K562 (cell line): ENCODE data around the gene HMX3. TPM values are rescaled to one million over a fixed set of nuclear protein-coding genes. Genes with fewer than 3 reads are reported as not detected.

Experiments
- ADNP ChIP-seq: fragments of 200-800 bp; sonication (Bioruptor generic); IDR thresholded peaks from 2 replicates; pipeline ENCODE4 v1.6.1; 2016; ENCODE audit warnings: missing genetic modification characterization, missing compliant biosample characterization
- BRF1 ChIP-seq: IDR thresholded peaks from 3 replicates; pipeline ENCODE4 v1.6.1; 2011; ENCODE audit warnings: borderline replicate concordance, mild to moderate bottlenecking; ENCODE audit not compliant: insufficient read length; ENCODE audit errors: extremely low read depth
- E2F6 ChIP-seq, 2 experiments: IDR thresholded peaks; 2 replicates each; pipeline ENCODE4 v1.6.1; 2011; ENCODE audit warnings: borderline replicate concordance in 1 of 2, control low read depth in 1 of 2, low read depth in 1 of 2, low read length in 1 of 2, mild to moderate bottlenecking in 1 of 2, mixed read lengths in 1 of 2, moderate library complexity in 1 of 2; ENCODE audit not compliant: insufficient read depth in 1 of 2, insufficient read length in 1 of 2, poor library complexity in 1 of 2, severe bottlenecking in 1 of 2; ENCODE audit errors: extremely low read depth in 1 of 2
- EGR1 ChIP-seq: fragments of 450-650 bp; conservative IDR thresholded peaks from 2 replicates; pipeline ENCODE4 v1.6.1; 2017; ENCODE audit warnings: mild to moderate bottlenecking
- HNRNPL ChIP-seq: fragments of 200-400 bp; formaldehyde crosslinking; IDR thresholded peaks from 2 replicates; pipeline ENCODE4 v1.6.1; 2017; ENCODE audit warnings: low read depth, mild to moderate bottlenecking, low read length
- MIER1 ChIP-seq: fragments of 450-650 bp; IDR thresholded peaks from 2 replicates; pipeline ENCODE4 v1.6.1; 2016; ENCODE audit warnings: antibody characterized with exemption, mild to moderate bottlenecking, low read depth
- PHB2 ChIP-seq: fragments of 450-650 bp; IDR thresholded peaks from 2 replicates; pipeline ENCODE4 v1.6.1; 2017; ENCODE audit warnings: low read depth
- PRMT5 ChIP-seq: sonication (generic); formaldehyde crosslinking; IDR thresholded peaks from 2 replicates; pipeline ENCODE4 v1.5.0; 2020; ENCODE audit warnings: missing genetic modification reagents
- RNF2 ChIP-seq: sonication (generic); IDR thresholded peaks from 2 replicates; pipeline ENCODE4 v1.6.1; 2016
- SUPT5H ChIP-seq: fragments of 450-650 bp; IDR thresholded peaks from 2 replicates; pipeline ENCODE4 v1.6.1; 2016
- TCF7 ChIP-seq: sonication (generic); IDR thresholded peaks from 2 replicates; pipeline ENCODE4 v1.6.1; 2016; ENCODE audit warnings: antibody characterized with exemption, borderline replicate concordance
- ZC3H4 ChIP-seq: sonication (generic); formaldehyde crosslinking; IDR thresholded peaks from 2 replicates; pipeline ENCODE4 v1.9.0; 2021; ENCODE audit warnings: missing genetic modification reagents, borderline replicate concordance
- ZEB2 ChIP-seq: fragments of 450-650 bp; IDR thresholded peaks from 2 replicates; pipeline ENCODE4 v1.6.1; 2016
- ZNF277 ChIP-seq: fragments of 250-450 bp; sonication (Bioruptor Pico); IDR thresholded peaks from 2 replicates; pipeline ENCODE4 v1.8.0; 2022; ENCODE audit warnings: inconsistent platforms, mild to moderate bottlenecking, moderate library complexity, borderline replicate concordance
- polyA plus RNA-seq, 8 experiments: library from polyadenylated mRNA; depleted of rRNA in 4 of 8; stranded (reverse) in 5 of 8; unstranded in 3 of 8; fragments of >200 nt; fragmentation: Nextera tagmentation in 2 of 8; fragmentation: Illumina TruSeq in 1 of 8; extraction: Ambion mirVana in 2 of 8; extraction: Trizol in 1 of 8; gene quantifications; 2 replicates each; pipeline versions ENCODE4 v1.2.1 to v1.2.3, GENCODE V29; 2011 to 2014; ENCODE audit warnings: inconsistent platforms in 1 of 8, missing spikeins in 1 of 8
- total RNA-seq, 7 experiments: library from RNA; depleted of rRNA in 6 of 7; stranded (reverse); fragments of >200 nt in 6 of 7; fragmentation: Illumina TruSeq in 2 of 7; extraction: Trizol in 2 of 7; gene quantifications; 2 replicates each; pipeline versions ENCODE4 v1.2.1 to v1.2.3, GENCODE V29; 2011 to 2021; ENCODE audit warnings: low replicate concordance in 1 of 7
- TF ChIP-seq, protein P1 (sequence below): fragments of 250-450 bp; sonication (Bioruptor Pico); IDR thresholded peaks from 2 replicates; pipeline ENCODE4 v1.4.0; 2020; ENCODE audit warnings: mild to moderate bottlenecking
- TF ChIP-seq, protein P2 (sequence below), 2 experiments: IDR thresholded peaks; 2 replicates each; pipeline ENCODE4 v1.6.1; 2012; ENCODE audit warnings: improper control_type of control experiment in 2 of 2, low read depth in 2 of 2, low read length in 2 of 2, borderline replicate concordance in 1 of 2
- TF ChIP-seq, protein P3 (sequence below), 3 experiments: IDR thresholded peaks in 2 of 3; conservative IDR thresholded peaks in 1 of 3; 2 replicates each; pipeline ENCODE4 v1.5.1; 2011 to 2012; ENCODE audit warnings: low read length in 3 of 3, mild to moderate bottlenecking in 3 of 3, control low read depth in 2 of 3, improper control_type of control experiment in 1 of 3, inconsistent platforms in 1 of 3, low read depth in 1 of 3, mixed read lengths in 1 of 3, moderate library complexity in 1 of 3; ENCODE audit not compliant: insufficient read depth in 2 of 3
- TF ChIP-seq, protein P4 (sequence below), 2 experiments: fragments of 450-650 bp; conservative IDR thresholded peaks; 2 replicates each; pipeline ENCODE4 v1.6.1; 2017; ENCODE audit warnings: mild to moderate bottlenecking in 2 of 2, moderate library complexity in 2 of 2

Gene HMX3
- total and polyA plus RNA-seq, 9 of the 15 experiments (the other 6 are each of a cell fraction or from before 2014, with no cell fraction given): 0.55 to 43.5 (median 7.4) TPM; not detected in 2

GRCh38 chr10:123154092-123154710 is 18.4 kb downstream of the HMX3 start, which contains the start of gene BUB3 (continued):
- TF ChIP-seq E2F6 (IDR thresholded peaks at IDR 0.05; ENCODE audit: borderline replicate concordance in 1 of 2, extremely low read depth in 1 of 2, insufficient read depth in 1 of 2, insufficient read length in 1 of 2, low read depth in 1 of 2, low read length in 1 of 2, poor library complexity in 1 of 2, severe bottlenecking in 1 of 2) (peak in 1 of 2 experiments; percentile 23), HNRNPL (no peak), MIER1 (no peak), ZEB2 (no peak), ZC3H4 (CRISPR knock-in tag) (no peak), BRF1 (no peak), EGR1 (no peak), SUPT5H (peak; percentile 94), ZNF277 (CRISPR knock-in tag) (no peak), ADNP (tag) (no peak), TCF7 (no peak), RNF2 (peak; percentile 49), PHB2 (no peak), PRMT5 (CRISPR knock-in tag) (no peak)
- TF ChIP-seq, protein P1, sequence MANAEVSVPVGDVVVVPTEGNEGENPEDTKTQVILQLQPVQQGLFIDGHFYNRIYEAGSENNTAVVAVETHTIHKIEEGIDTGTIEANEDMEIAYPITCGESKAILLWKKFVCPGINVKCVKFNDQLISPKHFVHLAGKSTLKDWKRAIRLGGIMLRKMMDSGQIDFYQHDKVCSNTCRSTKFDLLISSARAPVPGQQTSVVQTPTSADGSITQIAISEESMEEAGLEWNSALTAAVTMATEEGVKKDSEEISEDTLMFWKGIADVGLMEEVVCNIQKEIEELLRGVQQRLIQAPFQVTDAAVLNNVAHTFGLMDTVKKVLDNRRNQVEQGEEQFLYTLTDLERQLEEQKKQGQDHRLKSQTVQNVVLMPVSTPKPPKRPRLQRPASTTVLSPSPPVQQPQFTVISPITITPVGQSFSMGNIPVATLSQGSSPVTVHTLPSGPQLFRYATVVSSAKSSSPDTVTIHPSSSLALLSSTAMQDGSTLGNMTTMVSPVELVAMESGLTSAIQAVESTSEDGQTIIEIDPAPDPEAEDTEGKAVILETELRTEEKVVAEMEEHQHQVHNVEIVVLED (CRISPR knock-in tag): no peak
- TF ChIP-seq, protein P2, sequence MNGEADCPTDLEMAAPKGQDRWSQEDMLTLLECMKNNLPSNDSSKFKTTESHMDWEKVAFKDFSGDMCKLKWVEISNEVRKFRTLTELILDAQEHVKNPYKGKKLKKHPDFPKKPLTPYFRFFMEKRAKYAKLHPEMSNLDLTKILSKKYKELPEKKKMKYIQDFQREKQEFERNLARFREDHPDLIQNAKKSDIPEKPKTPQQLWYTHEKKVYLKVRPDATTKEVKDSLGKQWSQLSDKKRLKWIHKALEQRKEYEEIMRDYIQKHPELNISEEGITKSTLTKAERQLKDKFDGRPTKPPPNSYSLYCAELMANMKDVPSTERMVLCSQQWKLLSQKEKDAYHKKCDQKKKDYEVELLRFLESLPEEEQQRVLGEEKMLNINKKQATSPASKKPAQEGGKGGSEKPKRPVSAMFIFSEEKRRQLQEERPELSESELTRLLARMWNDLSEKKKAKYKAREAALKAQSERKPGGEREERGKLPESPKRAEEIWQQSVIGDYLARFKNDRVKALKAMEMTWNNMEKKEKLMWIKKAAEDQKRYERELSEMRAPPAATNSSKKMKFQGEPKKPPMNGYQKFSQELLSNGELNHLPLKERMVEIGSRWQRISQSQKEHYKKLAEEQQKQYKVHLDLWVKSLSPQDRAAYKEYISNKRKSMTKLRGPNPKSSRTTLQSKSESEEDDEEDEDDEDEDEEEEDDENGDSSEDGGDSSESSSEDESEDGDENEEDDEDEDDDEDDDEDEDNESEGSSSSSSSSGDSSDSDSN (IDR thresholded peaks at IDR 0.05; ENCODE audit: borderline replicate concordance in 1 of 2, low read depth in 2 of 2, low read length in 2 of 2): no peak
- TF ChIP-seq, protein P3, sequence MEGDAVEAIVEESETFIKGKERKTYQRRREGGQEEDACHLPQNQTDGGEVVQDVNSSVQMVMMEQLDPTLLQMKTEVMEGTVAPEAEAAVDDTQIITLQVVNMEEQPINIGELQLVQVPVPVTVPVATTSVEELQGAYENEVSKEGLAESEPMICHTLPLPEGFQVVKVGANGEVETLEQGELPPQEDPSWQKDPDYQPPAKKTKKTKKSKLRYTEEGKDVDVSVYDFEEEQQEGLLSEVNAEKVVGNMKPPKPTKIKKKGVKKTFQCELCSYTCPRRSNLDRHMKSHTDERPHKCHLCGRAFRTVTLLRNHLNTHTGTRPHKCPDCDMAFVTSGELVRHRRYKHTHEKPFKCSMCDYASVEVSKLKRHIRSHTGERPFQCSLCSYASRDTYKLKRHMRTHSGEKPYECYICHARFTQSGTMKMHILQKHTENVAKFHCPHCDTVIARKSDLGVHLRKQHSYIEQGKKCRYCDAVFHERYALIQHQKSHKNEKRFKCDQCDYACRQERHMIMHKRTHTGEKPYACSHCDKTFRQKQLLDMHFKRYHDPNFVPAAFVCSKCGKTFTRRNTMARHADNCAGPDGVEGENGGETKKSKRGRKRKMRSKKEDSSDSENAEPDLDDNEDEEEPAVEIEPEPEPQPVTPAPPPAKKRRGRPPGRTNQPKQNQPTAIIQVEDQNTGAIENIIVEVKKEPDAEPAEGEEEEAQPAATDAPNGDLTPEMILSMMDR (IDR thresholded peaks at IDR 0.05 in 2 of 3, conservative IDR thresholded peaks at IDR 0.05 in 1 of 3; ENCODE audit: insufficient read depth in 2 of 3, low read depth in 1 of 3, low read length in 3 of 3): no peak
- TF ChIP-seq, protein P4, sequence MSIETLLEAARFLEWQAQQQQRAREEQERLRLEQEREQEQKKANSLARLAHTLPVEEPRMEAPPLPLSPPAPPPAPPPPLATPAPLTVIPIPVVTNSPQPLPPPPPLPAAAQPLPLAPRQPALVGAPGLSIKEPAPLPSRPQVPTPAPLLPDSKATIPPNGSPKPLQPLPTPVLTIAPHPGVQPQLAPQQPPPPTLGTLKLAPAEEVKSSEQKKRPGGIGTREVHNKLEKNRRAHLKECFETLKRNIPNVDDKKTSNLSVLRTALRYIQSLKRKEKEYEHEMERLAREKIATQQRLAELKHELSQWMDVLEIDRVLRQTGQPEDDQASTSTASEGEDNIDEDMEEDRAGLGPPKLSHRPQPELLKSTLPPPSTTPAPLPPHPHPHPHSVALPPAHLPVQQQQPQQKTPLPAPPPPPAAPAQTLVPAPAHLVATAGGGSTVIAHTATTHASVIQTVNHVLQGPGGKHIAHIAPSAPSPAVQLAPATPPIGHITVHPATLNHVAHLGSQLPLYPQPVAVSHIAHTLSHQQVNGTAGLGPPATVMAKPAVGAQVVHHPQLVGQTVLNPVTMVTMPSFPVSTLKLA (conservative IDR thresholded peaks at IDR 0.05): peak; percentile 67 to 79
